ENCODE measurements around the gene IQSEC1. TPM values are rescaled to one million over a fixed set of nuclear protein-coding genes. Genes with fewer than 3 reads are reported as not detected.

IQSEC1 gene
- total RNA-seq, 1 donor: 135 TPM

- H3K27me3 ChIP-seq (ENCODE audit: insufficient read depth, low read length): no peaks in the 10 kb centered on the region
- H3K4me1 ChIP-seq (ENCODE audit: insufficient read depth, low read length): peaks cover 66% of the 10 kb centered on the region
- no peaks in the 10 kb centered on the region for H3K9me3 ChIP-seq (ENCODE audit: low read depth, low read length)
- H3K4me3 ChIP-seq (ENCODE audit: low read length): no peak overlapping the region
Observed at GRCh38 chr3:12953201-12953995, 119.8 kb downstream of the IQSEC1 start.

GRCh38 chr3:12952343-12953200 lies 120.7 kb downstream of the IQSEC1 start:
- H3K4me3 ChIP-seq (ENCODE audit: low read length): no peak overlapping the region
- H3K27me3 ChIP-seq (ENCODE audit: insufficient read depth, low read length): no peaks in the 10 kb centered on the region
- H3K9me3 ChIP-seq (ENCODE audit: low read depth, low read length): no peaks in the 10 kb centered on the region
- H3K4me1 ChIP-seq (ENCODE audit: insufficient read depth, low read length): peaks cover 69% of the 10 kb centered on the region

- Histone ChIP-seq H3K4me3 (ENCODE audit: low read length) (no peak overlapping the region), H3K9me3 (ENCODE audit: low read depth, low read length) (no peaks in the 10 kb centered on the region), H3K4me1 (ENCODE audit: insufficient read depth, low read length) (peaks cover 45% of the 10 kb centered on the region), H3K27me3 (ENCODE audit: insufficient read depth, low read length) (no peaks in the 10 kb centered on the region)
Observed at GRCh38 chr3:12948891-12949711, 124.1 kb downstream of the IQSEC1 start.

GRCh38 chr3:12948371-12948770 lies 124.9 kb downstream of the IQSEC1 start:
- peaks cover 45% of the 10 kb centered on the region for H3K4me1 ChIP-seq (ENCODE audit: insufficient read depth, low read length)
- no peak overlapping the region for H3K4me3 ChIP-seq (ENCODE audit: low read length)
- H3K9me3 ChIP-seq (ENCODE audit: low read depth, low read length): no peaks in the 10 kb centered on the region
- no peaks in the 10 kb centered on the region for H3K27me3 ChIP-seq (ENCODE audit: insufficient read depth, low read length)

- H3K4me3 ChIP-seq (ENCODE audit: low read length): no peak overlapping the region
- H3K9me3 ChIP-seq (ENCODE audit: low read depth, low read length): no peaks in the 10 kb centered on the region
- H3K4me1 ChIP-seq (ENCODE audit: insufficient read depth, low read length): peaks cover 42% of the 10 kb centered on the region
- no peaks in the 10 kb centered on the region for H3K27me3 ChIP-seq (ENCODE audit: insufficient read depth, low read length)
Observed at GRCh38 chr3:12947504-12948369, 125.5 kb downstream of the IQSEC1 start.

GRCh38 chr3:12946649-12947316 lies 126.4 kb downstream of the IQSEC1 start:
- peaks cover 40% of the 10 kb centered on the region for H3K4me1 ChIP-seq (ENCODE audit: insufficient read depth, low read length)
- no peak overlapping the region for H3K4me3 ChIP-seq (ENCODE audit: low read length)
- no peaks in the 10 kb centered on the region for H3K9me3 ChIP-seq (ENCODE audit: low read depth, low read length)

GRCh38 chr3:12946251-12946648 lies 127.0 kb downstream of the IQSEC1 start:
- no peaks in the 10 kb centered on the region for H3K27me3 ChIP-seq (ENCODE audit: insufficient read depth, low read length)
- H3K4me1 ChIP-seq (ENCODE audit: insufficient read depth, low read length): peaks cover 40% of the 10 kb centered on the region
- no peaks in the 10 kb centered on the region for H3K9me3 ChIP-seq (ENCODE audit: low read depth, low read length)
- no peak overlapping the region for H3K4me3 ChIP-seq (ENCODE audit: low read length)

More at GRCh38 chr3:12946649-12947316, 126.4 kb downstream of the IQSEC1 start:
- H3K27me3 ChIP-seq (ENCODE audit: insufficient read depth, low read length): no peaks in the 10 kb centered on the region

- H3K9me3 ChIP-seq (ENCODE audit: low read depth, low read length): no peaks in the 10 kb centered on the region
- no peak overlapping the region for H3K4me3 ChIP-seq (ENCODE audit: low read length)
- no peaks in the 10 kb centered on the region for H3K27me3 ChIP-seq (ENCODE audit: insufficient read depth, low read length)
- peaks cover 33% of the 10 kb centered on the region for H3K4me1 ChIP-seq (ENCODE audit: insufficient read depth, low read length)
Observed at GRCh38 chr3:12944849-12945248, 128.4 kb downstream of the IQSEC1 start.

- Histone ChIP-seq H3K27me3 (ENCODE audit: insufficient read depth, low read length) (no peaks in the 10 kb centered on the region), H3K4me1 (ENCODE audit: insufficient read depth, low read length) (peaks cover 29% of the 10 kb centered on the region), H3K4me3 (ENCODE audit: low read length) (no peak overlapping the region), H3K9me3 (ENCODE audit: low read depth, low read length) (no peaks in the 10 kb centered on the region)
Observed at GRCh38 chr3:12944413-12944812, 128.8 kb downstream of the IQSEC1 start.

GRCh38 chr3:12943124-12944021 lies 129.9 kb downstream of the IQSEC1 start:
- Histone ChIP-seq H3K4me1 (ENCODE audit: insufficient read depth, low read length) (peaks cover 19% of the 10 kb centered on the region), H3K27me3 (ENCODE audit: insufficient read depth, low read length) (no peaks in the 10 kb centered on the region), H3K9me3 (ENCODE audit: low read depth, low read length) (no peaks in the 10 kb centered on the region), H3K4me3 (ENCODE audit: low read length) (no peak overlapping the region)

- no peaks in the 10 kb centered on the region for H3K9me3 ChIP-seq (ENCODE audit: low read depth, low read length)
- no peaks in the 10 kb centered on the region for H3K27me3 ChIP-seq (ENCODE audit: insufficient read depth, low read length)
- H3K4me1 ChIP-seq (ENCODE audit: insufficient read depth, low read length): peaks cover under 1% of the 10 kb centered on the region
- H3K4me3 ChIP-seq (ENCODE audit: low read length): no peak overlapping the region
Observed at GRCh38 chr3:12941495-12942023, 131.7 kb downstream of the IQSEC1 start.

GRCh38 chr3:12940854-12941253 lies 132.4 kb downstream of the IQSEC1 start:
- H3K27me3 ChIP-seq (ENCODE audit: insufficient read depth, low read length): no peaks in the 10 kb centered on the region

GRCh38 chr3:12939137-12939536 lies 134.1 kb downstream of the IQSEC1 start:
- Histone ChIP-seq H3K4me1 (ENCODE audit: insufficient read depth, low read length) (no peaks in the 10 kb centered on the region), H3K9me3 (ENCODE audit: low read depth, low read length) (no peaks in the 10 kb centered on the region), H3K4me3 (ENCODE audit: low read length) (no peak overlapping the region), H3K27me3 (ENCODE audit: insufficient read depth, low read length) (no peaks in the 10 kb centered on the region)

More at GRCh38 chr3:12940854-12941253, 132.4 kb downstream of the IQSEC1 start:
- Histone ChIP-seq H3K4me3 (ENCODE audit: low read length) (no peak overlapping the region), H3K4me1 (ENCODE audit: insufficient read depth, low read length) (no peaks in the 10 kb centered on the region), H3K9me3 (ENCODE audit: low read depth, low read length) (no peaks in the 10 kb centered on the region)

Data from mononuclear cell (primary cell).